K562 (cell line): ENCODE data around the gene HAPLN1. TPM values are rescaled to one million over a fixed set of nuclear protein-coding genes. Genes with fewer than 3 reads are reported as not detected.

Experiments used
- ATAC-seq: fragments of 200-7000 bp; cut with Tn5 transposase; 3 replicates; pipeline ENCODE4 v1.9.1; 2020; ENCODE audit warnings: moderate library complexity
- BruUV-seq: library from RNA; stranded (reverse); fragments of 400-500 nt; replicated peaks from 2 replicates; lab custom pipeline; 2021; lab: Mats Ljungman, UMichigan
- CTCF ChIA-PET: fragments of 300-600 bp; formaldehyde crosslinking; extraction: SDS; loops from one replicate; lab custom pipeline; 2021; ENCODE audit warnings: low intra/inter-chr PET ratio; lab: Yijun Ruan, JAX
- POLR2A ChIA-PET: fragments of 300-600, 350-650 bp; sonication (Branson Sonifier 250); formaldehyde crosslinking; extraction: SDS; loops from one replicate; lab custom pipeline; 2021; ENCODE audit warnings: antibody characterized with exemption, inconsistent platforms; lab: Yijun Ruan, JAX
- DNase-seq, 4 experiments: peaks; one replicate each; pipeline versions ENCODE4 v3.0.0 to v3.0.0-alpha.2; 2011 to 2018; ENCODE audit warnings: low spot score in 3 of 4, mixed read lengths in 3 of 4; ENCODE audit errors: extremely low read depth in 1 of 4
- FAIRE-seq: peaks from 2 replicates; lab custom pipeline; 2011; peaks lifted over from hg19 to GRCh38; lab: Jason Lieb, UNC
- H2AFZ ChIP-seq: 2 replicates; pipeline ENCODE4 v1.6.0; 2011; ENCODE audit warnings: low read depth, low read length, control low read depth, inconsistent platforms
- H3K27ac ChIP-seq: fragments of 200-600 bp; 3 replicates; pipeline ENCODE4 v1.8.0; 2011; ENCODE audit warnings: low read depth, mild to moderate bottlenecking, control low read depth, inconsistent platforms, low read length, moderate library complexity, mixed read lengths; ENCODE audit errors: extremely low read depth
- H3K27me3 ChIP-seq, 2 experiments: fragments of 300-600 bp in 1 of 2; 2 replicates in 1 of 2; 3 replicates in 1 of 2; pipeline versions ENCODE4 v1.6.0 to v1.8.0; 2011; ENCODE audit warnings: inconsistent platforms in 2 of 2, low read length in 2 of 2, mild to moderate bottlenecking in 1 of 2, mixed read lengths in 1 of 2, moderate library complexity in 1 of 2; ENCODE audit not compliant: control insufficient read depth in 2 of 2, insufficient read depth in 2 of 2
- H3K36me3 ChIP-seq: fragments of 300-600 bp; 3 replicates; pipeline ENCODE4 v1.8.0; 2011; ENCODE audit warnings: mild to moderate bottlenecking, low read length, inconsistent platforms; ENCODE audit not compliant: control insufficient read depth, insufficient read depth
- H3K4me1 ChIP-seq, 2 experiments: fragments of 200-600 bp in 1 of 2; replicated peaks in 1 of 2; 2 replicates in 1 of 2; 3 replicates in 1 of 2; pipeline versions ENCODE4 v1.5.1 to v1.8.0; 2011; ENCODE audit warnings: inconsistent platforms in 2 of 2, low read length in 2 of 2, mild to moderate bottlenecking in 1 of 2, mixed read lengths in 1 of 2, moderate library complexity in 1 of 2; ENCODE audit not compliant: control insufficient read depth in 2 of 2, insufficient read depth in 2 of 2
- H3K4me2 ChIP-seq: 2 replicates; pipeline ENCODE4 v1.6.1; 2011; ENCODE audit warnings: low read length, control low read depth, inconsistent platforms, mixed read lengths; ENCODE audit not compliant: insufficient read depth
- H3K4me3 ChIP-seq: fragments of 200-600 bp; sonication (generic), shearing (Covaris generic); 2 replicates; pipeline ENCODE4 v1.5.1; 2016; ENCODE audit warnings: control low read depth, inconsistent platforms
- H3K79me2 ChIP-seq: fragments of 200-600 bp; 3 replicates; pipeline ENCODE4 v1.8.0; 2011; ENCODE audit warnings: low read length, inconsistent platforms; ENCODE audit not compliant: control insufficient read depth, insufficient read depth
- H3K9ac ChIP-seq, 2 experiments: 2 replicates each; pipeline versions ENCODE4 v1.6.0 to v1.6.1; 2011; ENCODE audit warnings: low read depth in 2 of 2, low read length in 2 of 2, control low read depth in 1 of 2, inconsistent platforms in 1 of 2, mild to moderate bottlenecking in 1 of 2, mixed read lengths in 1 of 2; ENCODE audit not compliant: insufficient read depth in 1 of 2
- H3K9me1 ChIP-seq: one replicate; pipeline ENCODE4 v1.6.0; 2011; ENCODE audit warnings: inconsistent platforms, mild to moderate bottlenecking, low read length, moderate library complexity; ENCODE audit not compliant: control insufficient read depth, insufficient read depth
- H3K9me3 ChIP-seq: replicated peaks from 2 replicates; pipeline ENCODE4 v1.5.1; 2011; ENCODE audit warnings: low read depth, low read length, inconsistent platforms; ENCODE audit not compliant: control insufficient read depth, insufficient read depth
- H4K20me1 ChIP-seq: replicated peaks from 2 replicates; pipeline ENCODE4 v1.6.1; 2011; ENCODE audit warnings: low read length, inconsistent platforms, mixed read lengths; ENCODE audit not compliant: control insufficient read depth, insufficient read depth
- ADNP ChIP-seq: fragments of 200-800 bp; sonication (Bioruptor generic); IDR thresholded peaks from 2 replicates; pipeline ENCODE4 v1.6.1; 2016; ENCODE audit warnings: missing genetic modification characterization, missing compliant biosample characterization
- HNRNPH1 ChIP-seq: fragments of 200-400 bp; formaldehyde crosslinking; optimal IDR thresholded peaks from 2 replicates; pipeline ENCODE3; 2017; ENCODE audit warnings: low read depth, mild to moderate bottlenecking, low read length, moderate library complexity
- JUNB ChIP-seq: fragments of 450-650 bp; formaldehyde crosslinking; conservative IDR thresholded peaks from 2 replicates; pipeline ENCODE4 v1.4.0; 2020; ENCODE audit warnings: mild to moderate bottlenecking
- NFE2 ChIP-seq: IDR thresholded peaks from 2 replicates; pipeline ENCODE4 v1.6.1; 2014; ENCODE audit warnings: antibody characterized with exemption, low read depth
- RAD51 ChIP-seq: fragments of 450-650 bp; IDR thresholded peaks from 2 replicates; pipeline ENCODE4 v1.7.1; 2016; ENCODE audit warnings: low read depth, mild to moderate bottlenecking, borderline replicate concordance
- TARDBP ChIP-seq: fragments of 450-650 bp; IDR thresholded peaks from 2 replicates; pipeline ENCODE4 v1.6.1; 2016
- THRAP3 ChIP-seq: fragments of 450-650 bp; IDR thresholded peaks from 2 replicates; pipeline ENCODE4 v1.6.1; 2016; ENCODE audit warnings: mild to moderate bottlenecking, inconsistent platforms, borderline replicate concordance
- ZNF146 ChIP-seq: IDR thresholded peaks from one replicate; pipeline ENCODE4 v1.6.1; 2018; ENCODE audit warnings: missing compliant biosample characterization; ENCODE audit not compliant: unreplicated experiment
- ZNF764 ChIP-seq: fragments of 250-450 bp; sonication (Bioruptor Pico); IDR thresholded peaks from 2 replicates; pipeline ENCODE4 v1.4.0; 2020; ENCODE audit warnings: low read depth, mild to moderate bottlenecking, moderate library complexity
- ZSCAN32 ChIP-seq: fragments of 450-650 bp; formaldehyde crosslinking; IDR thresholded peaks from 2 replicates; pipeline ENCODE4 v1.4.0; 2020; ENCODE audit warnings: mild to moderate bottlenecking, moderate library complexity
- WGBS: fragments of 100-300 bp; shearing (Covaris generic); methylation state at CpG from one replicate; pipeline ENCODE4 v1.1.6; 2016; ENCODE audit warnings: low coverage, mixed read lengths; ENCODE audit not compliant: insufficient coverage; ENCODE audit errors: missing lambda C conversion rate; 5-methylcytosine and 5-hydroxymethylcytosine counted together
- in situ Hi-C: fragments of 300-500 bp; cut with MboI; formaldehyde crosslinking; loops from 4 replicates; pipeline ENCODE4 v1.15.0; 2018; ENCODE audit warnings: inconsistent platforms, mixed read lengths
- intact Hi-C: fragments of 100-400 bp; cut with micrococcal nuclease; formaldehyde crosslinking; loops from 2 replicates; pipeline ENCODE4 v1.14.2; 2022
- polyA plus RNA-seq, 8 experiments: library from polyadenylated mRNA; depleted of rRNA in 4 of 8; stranded (reverse) in 5 of 8; unstranded in 3 of 8; fragments of >200 nt; fragmentation: Nextera tagmentation in 2 of 8; fragmentation: Illumina TruSeq in 1 of 8; extraction: Ambion mirVana in 2 of 8; extraction: Trizol in 1 of 8; gene quantifications; 2 replicates each; pipeline versions ENCODE4 v1.2.1 to v1.2.3, GENCODE V29; 2011 to 2014; ENCODE audit warnings: inconsistent platforms in 1 of 8, missing spikeins in 1 of 8
- total RNA-seq, 7 experiments: library from RNA; depleted of rRNA in 6 of 7; stranded (reverse); fragments of >200 nt in 6 of 7; fragmentation: Illumina TruSeq in 2 of 7; extraction: Trizol in 2 of 7; gene quantifications; 2 replicates each; pipeline versions ENCODE4 v1.2.1 to v1.2.3, GENCODE V29; 2011 to 2021; ENCODE audit warnings: low replicate concordance in 1 of 7
- TF ChIP-seq, protein P1 (sequence below): fragments of 450-650 bp; IDR thresholded peaks from 2 replicates; pipeline ENCODE4 v1.6.1; 2014; ENCODE audit warnings: low read depth, mild to moderate bottlenecking, moderate library complexity, borderline replicate concordance
- TF ChIP-seq, protein P2 (sequence below): fragments of 450-650 bp; IDR thresholded peaks from 2 replicates; pipeline ENCODE4 v1.6.1; 2018; ENCODE audit warnings: mild to moderate bottlenecking, low read depth; ENCODE audit not compliant: partially characterized antibody
- TF ChIP-seq, protein P3 (sequence below): sonication (generic); formaldehyde crosslinking; IDR thresholded peaks from 2 replicates; pipeline ENCODE4 v1.8.0; 2022; ENCODE audit warnings: mild to moderate bottlenecking, missing genetic modification reagents, borderline replicate concordance

Gene HAPLN1
- total and polyA plus RNA-seq, 9 of the 15 experiments (the other 6 are each of a cell fraction or from before 2014, with no cell fraction given) = not detected

DNA sequence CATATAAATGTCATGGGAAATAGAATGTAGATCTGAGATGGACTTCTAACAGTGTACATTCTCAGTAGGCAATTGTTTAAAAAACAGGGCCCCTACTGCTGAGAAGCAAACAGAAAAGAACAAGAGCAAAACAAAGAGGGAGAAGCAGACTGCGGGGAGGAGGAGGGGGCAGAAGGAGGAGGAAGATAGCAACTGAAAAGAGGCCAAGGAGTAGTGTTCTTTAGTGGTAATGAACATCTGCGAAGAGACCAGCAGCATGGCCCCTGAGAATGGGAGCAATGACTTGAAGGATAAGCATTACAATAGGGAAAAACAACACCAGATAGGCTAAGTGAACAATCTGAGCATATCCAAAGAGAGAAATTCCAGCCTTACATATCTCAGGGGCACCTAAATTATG is 36.8 kb downstream of the HAPLN1 start:
- intact Hi-C loops (no loop called here), in situ Hi-C loops (no loop called here)
- BruUV-seq = no TSS peak
- Histone ChIP-seq H4K20me1 (no peaks in the 10 kb centered on the region), H3K36me3 (no peaks in the 10 kb centered on the region), H3K27me3 (no peaks in the 10 kb centered on the region), H3K9ac (no peak overlapping the region), H3K4me1 (no peaks in the 10 kb centered on the region), H3K4me2 (no peak overlapping the region), H3K79me2 (no peaks in the 10 kb centered on the region), H3K4me3 (no peak overlapping the region), H3K9me3 (no peaks in the 10 kb centered on the region), H3K9me1 (no peaks in the 10 kb centered on the region), H2AFZ (no peak overlapping the region), H3K27ac (no peak overlapping the region)
- POLR2A ChIA-PET = interaction anchor here (0.6 kb wide), 1 partner anchor 34 kb away, joined by 3 read pairs; no protein-coding TSS in a partner anchor
- WGBS = 0% methylated on average over 2 of the region's 2 CpGs
- CTCF ChIA-PET = no interaction called here
- DNase-seq (no peak), ATAC-seq (no peak), FAIRE-seq (no peak)
- no peak for TF ChIP-seq THRAP3

GRCh38 chr5:83672646-83673045 is 48.0 kb downstream of the HAPLN1 start:
- no peak for ATAC-seq
- CTCF ChIA-PET = no interaction called here
- BruUV-seq = no TSS peak
- TF ChIP-seq ZNF764 (CRISPR knock-in tag) (no peak), ADNP (tag) (no peak), JUNB (CRISPR knock-in tag) (no peak), TARDBP (no peak), NFE2 (no peak), HNRNPH1 (no peak), RAD51 (no peak), ZNF146 (no peak), ZSCAN32 (no peak)
- TF ChIP-seq, protein P1, sequence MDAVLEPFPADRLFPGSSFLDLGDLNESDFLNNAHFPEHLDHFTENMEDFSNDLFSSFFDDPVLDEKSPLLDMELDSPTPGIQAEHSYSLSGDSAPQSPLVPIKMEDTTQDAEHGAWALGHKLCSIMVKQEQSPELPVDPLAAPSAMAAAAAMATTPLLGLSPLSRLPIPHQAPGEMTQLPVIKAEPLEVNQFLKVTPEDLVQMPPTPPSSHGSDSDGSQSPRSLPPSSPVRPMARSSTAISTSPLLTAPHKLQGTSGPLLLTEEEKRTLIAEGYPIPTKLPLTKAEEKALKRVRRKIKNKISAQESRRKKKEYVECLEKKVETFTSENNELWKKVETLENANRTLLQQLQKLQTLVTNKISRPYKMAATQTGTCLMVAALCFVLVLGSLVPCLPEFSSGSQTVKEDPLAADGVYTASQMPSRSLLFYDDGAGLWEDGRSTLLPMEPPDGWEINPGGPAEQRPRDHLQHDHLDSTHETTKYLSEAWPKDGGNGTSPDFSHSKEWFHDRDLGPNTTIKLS = no peak
- TF ChIP-seq, protein P2, sequence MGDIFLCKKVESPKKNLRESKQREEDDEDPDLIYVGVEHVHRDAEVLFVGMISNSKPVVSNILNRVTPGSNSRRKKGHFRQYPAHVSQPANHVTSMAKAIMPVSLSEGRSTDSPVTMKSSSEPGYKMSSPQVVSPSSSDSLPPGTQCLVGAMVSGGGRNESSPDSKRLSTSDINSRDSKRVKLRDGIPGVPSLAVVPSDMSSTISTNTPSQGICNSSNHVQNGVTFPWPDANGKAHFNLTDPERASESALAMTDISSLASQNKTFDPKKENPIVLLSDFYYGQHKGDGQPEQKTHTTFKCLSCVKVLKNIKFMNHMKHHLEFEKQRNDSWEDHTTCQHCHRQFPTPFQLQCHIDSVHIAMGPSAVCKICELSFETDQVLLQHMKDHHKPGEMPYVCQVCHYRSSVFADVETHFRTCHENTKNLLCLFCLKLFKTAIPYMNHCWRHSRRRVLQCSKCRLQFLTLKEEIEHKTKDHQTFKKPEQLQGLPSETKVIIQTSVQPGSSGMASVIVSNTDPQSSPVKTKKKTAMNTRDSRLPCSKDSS = no peak
- TF ChIP-seq, protein P3, sequence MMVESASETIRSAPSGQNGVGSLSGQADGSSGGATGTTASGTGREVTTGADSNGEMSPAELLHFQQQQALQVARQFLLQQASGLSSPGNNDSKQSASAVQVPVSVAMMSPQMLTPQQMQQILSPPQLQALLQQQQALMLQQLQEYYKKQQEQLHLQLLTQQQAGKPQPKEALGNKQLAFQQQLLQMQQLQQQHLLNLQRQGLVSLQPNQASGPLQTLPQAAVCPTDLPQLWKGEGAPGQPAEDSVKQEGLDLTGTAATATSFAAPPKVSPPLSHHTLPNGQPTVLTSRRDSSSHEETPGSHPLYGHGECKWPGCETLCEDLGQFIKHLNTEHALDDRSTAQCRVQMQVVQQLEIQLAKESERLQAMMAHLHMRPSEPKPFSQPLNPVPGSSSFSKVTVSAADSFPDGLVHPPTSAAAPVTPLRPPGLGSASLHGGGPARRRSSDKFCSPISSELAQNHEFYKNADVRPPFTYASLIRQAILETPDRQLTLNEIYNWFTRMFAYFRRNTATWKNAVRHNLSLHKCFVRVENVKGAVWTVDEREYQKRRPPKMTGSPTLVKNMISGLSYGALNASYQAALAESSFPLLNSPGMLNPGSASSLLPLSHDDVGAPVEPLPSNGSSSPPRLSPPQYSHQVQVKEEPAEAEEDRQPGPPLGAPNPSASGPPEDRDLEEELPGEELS (CRISPR knock-in tag) = no peak

More at GRCh38 chr5:83672646-83673045, 48.0 kb downstream of the HAPLN1 start:
- FAIRE-seq (no peak), DNase-seq (no peak)
- Histone ChIP-seq H3K4me2 (no peak overlapping the region), H3K4me3 (no peak overlapping the region), H3K27me3 (no peaks in the 10 kb centered on the region), H3K36me3 (no peaks in the 10 kb centered on the region), H3K27ac (no peak overlapping the region), H3K4me1 (no peaks in the 10 kb centered on the region), H3K9me1 (no peaks in the 10 kb centered on the region), H3K79me2 (no peaks in the 10 kb centered on the region), H2AFZ (no peak overlapping the region), H3K9me3 (no peaks in the 10 kb centered on the region), H4K20me1 (no peaks in the 10 kb centered on the region), H3K9ac (no peak overlapping the region)
- POLR2A ChIA-PET = no interaction called here
- in situ Hi-C loops (no loop called here), intact Hi-C loops (no loop called here)
